Gastrocnemius medialis (tissue), 4 donors: ENCODE results near the gene OSGEPL1. TPM values are rescaled to one million over a fixed set of nuclear protein-coding genes. Genes with fewer than 3 reads are reported as not detected.
"Not testable (repeated sequence)": the region's sequence is repeated elsewhere in the genome, so short reads cannot be mapped to it uniquely, and the experiment has no call there.

ENCODE experiments used
- ATAC-seq, 2 donors: fragments of 150-250 bp; one replicate each; pipeline ENCODE4 v1.9.1; 2016
- DNase-seq, 2 donors: peaks; one replicate each; pipeline ENCODE4 v3.0.0-alpha.2; 2019
- H3K27ac ChIP-seq, 4 donors: fragments of 200-600 bp; sonication (generic); 1 replicate in 1 of 4; 2 replicates in 3 of 4; pipeline ENCODE4 v1.5.1; 2016 to 2018; ENCODE audit warnings: mild to moderate bottlenecking in 2 of 4, moderate library complexity in 1 of 4
- H3K27me3 ChIP-seq, 3 donors: fragments of 200-600 bp; sonication (generic) in 2 of 3; 1 replicate in 1 of 3; 2 replicates in 2 of 3; pipeline versions ENCODE4 v1.5.1 to v1.6.0; 2016 to 2019; ENCODE audit warnings: mild to moderate bottlenecking in 1 of 3, moderate library complexity in 1 of 3
- H3K36me3 ChIP-seq, 2 donors: fragments of 200-600 bp; sonication (generic) in 1 of 2; one replicate each; pipeline ENCODE4 v1.5.1; 2017 to 2018
- H3K4me1 ChIP-seq, 2 donors: fragments of 200-600 bp; sonication (generic) in 1 of 2; one replicate each; pipeline ENCODE4 v1.5.1; 2016 to 2017; ENCODE audit warnings: mild to moderate bottlenecking in 2 of 2
- H3K4me3 ChIP-seq, 4 donors: fragments of 200-600 bp; sonication (generic) in 3 of 4; 1 replicate in 1 of 4; 2 replicates in 3 of 4; pipeline ENCODE4 v1.5.1; 2016 to 2019; ENCODE audit warnings: mild to moderate bottlenecking in 2 of 4
- H3K9me3 ChIP-seq, 3 donors: fragments of 200-600 bp; sonication (generic) in 2 of 3; 1 replicate in 1 of 3; 2 replicates in 2 of 3; pipeline ENCODE4 v1.5.1; 2016 to 2019
- CTCF ChIP-seq, 5 experiments: fragments of 450-650 bp in 3 of 5; fragments of 200-600 bp in 2 of 5; sonication (generic) in 2 of 5; IDR thresholded peaks in 4 of 5; conservative IDR thresholded peaks in 1 of 5; 1 replicate in 4 of 5; 2 replicates in 1 of 5; pipeline ENCODE4 v1.5.1; 2016 to 2019; ENCODE audit warnings: antibody characterized with exemption in 5 of 5, mild to moderate bottlenecking in 3 of 5, moderate library complexity in 3 of 5
- POLR2A ChIP-seq, 2 donors: fragments of 450-650 bp; IDR thresholded peaks; one replicate each; pipeline ENCODE4 v1.6.1; 2017; ENCODE audit warnings: antibody characterized with exemption in 2 of 2, mild to moderate bottlenecking in 2 of 2, moderate library complexity in 2 of 2
- in situ Hi-C, 4 donors: fragments of 200-750 bp; cut with MboI; loops; one replicate each; pipeline versions ENCODE4 v1.15.0 to v1.8.0; 2017; ENCODE audit warnings: low sequenced_read_pairs in 4 of 4
- intact Hi-C: fragments of 100-400 bp; cut with DNase I; formaldehyde crosslinking; loops from one replicate; pipeline ENCODE4 v1.15.1; 2023; ENCODE audit warnings: low total_unique reads
- total RNA-seq, 4 donors: library from RNA; depleted of rRNA; stranded (reverse); fragments of >200 nt; gene quantifications; one replicate each; pipeline versions ENCODE4 v1.1.0 to v1.2.3, GENCODE V29; 2016

Gene OSGEPL1
- total RNA-seq, 4 donors from 2014 or later = 2.1 to 15.6 (median 6.5) TPM

- DNase-seq (no peak), ATAC-seq (no peak)
- H3K4me1 ChIP-seq = peaks cover 0 to 6% of the 10 kb centered on the region in 2 donors
- no peak overlapping the region for H3K4me3 ChIP-seq
- H3K9me3 ChIP-seq = no peaks in the 10 kb centered on the region
- H3K27me3 ChIP-seq = no peaks in the 10 kb centered on the region
- in situ Hi-C loops (no loop called here), intact Hi-C loops (no loop called here)
- no peak overlapping the region for H3K27ac ChIP-seq
- peaks cover 0 to 77% of the 10 kb centered on the region in 2 donors for H3K36me3 ChIP-seq
- TF ChIP-seq POLR2A (IDR thresholded peaks at IDR 0.05) (no peak), CTCF (IDR thresholded peaks at IDR 0.05 in 4 of 5, conservative IDR thresholded peaks at IDR 0.05 in 1 of 5) (no peak)
Observed at GRCh38 chr2:189772212-189772611, 9.6 kb upstream of the OSGEPL1 start.

- H3K27me3 ChIP-seq = no peaks in the 10 kb centered on the region
- intact Hi-C loops = no loop called here
- H3K27ac ChIP-seq = peak overlapping the region in 3 of 4 donors; percentile 41 to 47 (median 44)
- H3K36me3 ChIP-seq = peaks cover 0 to 68% of the 10 kb centered on the region in 2 donors
- no peak for DNase-seq
- TF ChIP-seq POLR2A (IDR thresholded peaks at IDR 0.05) (no peak), CTCF (IDR thresholded peaks at IDR 0.05 in 4 of 5, conservative IDR thresholded peaks at IDR 0.05 in 1 of 5) (no peak)
- no peaks in the 10 kb centered on the region for H3K9me3 ChIP-seq
- no peak overlapping the region for H3K4me3 ChIP-seq
- ATAC-seq = peak in 1 of 2 donors; percentile 66
- peaks cover 0 to 6% of the 10 kb centered on the region in 2 donors for H3K4me1 ChIP-seq
- in situ Hi-C loops = no loop called here
Observed at GRCh38 chr2:189770590-189771322, 8.2 kb upstream of the OSGEPL1 start.

GRCh38 chr2:189763908-189764661 is 1.5 kb upstream of the OSGEPL1 start:
- peaks cover 0 to 16% of the 10 kb centered on the region in 2 donors for H3K36me3 ChIP-seq
- DNase-seq (no peak), ATAC-seq (no peak)
- no peaks in the 10 kb centered on the region for H3K27me3 ChIP-seq
- H3K4me3 ChIP-seq = peak overlapping the region in 1 of 4 donors; percentile 89
- peaks cover 16 to 23% of the 10 kb centered on the region in 2 donors for H3K4me1 ChIP-seq
- no peaks in the 10 kb centered on the region for H3K9me3 ChIP-seq
- no peak for TF ChIP-seq POLR2A (IDR thresholded peaks at IDR 0.05)
- in situ Hi-C loops (no loop called here), intact Hi-C loops (loop anchor here (2.0 to 5.0 kb wide), 2 partner anchors 103 to 1118 kb away; partner anchors contain the start of genes ASNSD1 and GLS)
- peak overlapping the region in 1 of 4 donors; percentile 84 for H3K27ac ChIP-seq

- ATAC-seq (no peak), DNase-seq (no peak)
- in situ Hi-C loops = no loop called here
- Histone ChIP-seq H3K27me3 (no peaks in the 10 kb centered on the region), H3K36me3 (peaks cover 0 to 6% of the 10 kb centered on the region in 2 donors), H3K4me3 (peak overlapping the region; percentile 59 to 89 (median 66)), H3K9me3 (no peaks in the 10 kb centered on the region), H3K4me1 (peaks cover 21 to 23% of the 10 kb centered on the region in 2 donors), H3K27ac (peak overlapping the region; percentile 81 to 89 (median 86))
- TF ChIP-seq POLR2A (IDR thresholded peaks at IDR 0.05) (no peak), CTCF (IDR thresholded peaks at IDR 0.05 in 4 of 5, conservative IDR thresholded peaks at IDR 0.05 in 1 of 5) (no peak)
- intact Hi-C loops = loop anchor here (1.0 to 5.0 kb wide), 3 partner anchors 21 to 1120 kb away; partner anchors contain the start of genes ASNSD1 and GLS
Observed at GRCh38 chr2:189762229-189762550, 402 bp downstream of the OSGEPL1 start.

GRCh38 chr2:189760154-189760553 is 2.4 kb downstream of the OSGEPL1 start:
- H3K27ac ChIP-seq, H3K27me3 ChIP-seq, ATAC-seq, DNase-seq, H3K9me3 ChIP-seq, H3K36me3 ChIP-seq, H3K4me3 ChIP-seq, in situ Hi-C loops: not testable (repeated sequence)
- peaks cover 21 to 23% of the 10 kb centered on the region in 2 donors for H3K4me1 ChIP-seq
- intact Hi-C loops = loop anchor here (5.0 kb wide), 1 partner anchor 1122 kb away; the partner anchor contains the start of gene GLS
